ENCODE measurements around the gene ATP9B.

Gene ATP9B

DNA sequence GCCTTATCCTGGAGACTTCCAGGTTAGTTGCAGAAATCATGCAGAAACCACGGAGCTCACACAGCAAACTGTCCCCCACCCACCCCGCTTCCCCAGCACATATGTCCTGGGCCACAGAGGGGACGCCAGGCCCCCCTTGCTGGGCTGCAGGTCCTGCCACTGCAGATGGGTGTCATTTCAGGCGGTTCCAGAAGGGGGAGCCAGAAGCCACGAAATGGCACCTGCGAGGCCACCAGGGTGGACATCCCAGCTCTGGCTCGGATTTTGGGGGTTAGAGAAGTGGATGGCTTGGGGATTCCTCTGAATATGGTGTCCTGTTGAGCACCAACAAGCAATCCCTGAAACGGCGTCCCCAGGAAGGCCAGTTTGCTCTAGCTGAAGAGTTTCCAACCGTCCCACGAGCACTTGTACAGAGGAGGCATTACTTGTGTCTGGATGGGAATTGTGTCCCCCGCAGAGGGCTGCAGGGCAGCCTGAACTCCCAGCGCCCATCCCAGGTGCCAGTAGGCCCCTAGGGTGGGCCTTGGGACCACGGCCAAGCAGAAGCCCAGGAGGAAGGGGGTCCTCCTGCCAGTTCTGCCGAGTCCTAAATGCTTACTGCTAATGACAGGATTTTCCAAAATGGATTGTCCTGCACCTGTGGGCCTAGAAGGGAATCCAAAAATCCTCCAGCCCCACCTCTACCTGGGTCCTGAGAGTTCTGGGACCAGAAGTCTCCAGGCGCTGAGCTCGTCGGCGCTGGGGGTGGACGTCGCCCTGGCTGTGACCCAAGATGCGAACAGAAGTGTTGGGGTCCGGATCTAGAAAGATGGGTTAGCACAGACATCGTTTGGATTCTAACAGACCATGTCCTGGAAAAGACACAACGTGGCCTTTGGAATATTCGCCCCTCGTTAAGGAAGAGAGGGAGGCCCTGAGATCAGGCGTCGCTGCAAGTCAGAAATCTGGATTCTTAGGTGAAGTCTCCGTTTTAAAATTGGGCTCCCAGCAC is 311.9 kb downstream of the ATP9B start:
- no peak for DNase-seq (ENCODE audit: low spot score)

- no peak for DNase-seq (ENCODE audit: low spot score)
Measured at GRCh38 chr18:79381811-79382311, 312.7 kb downstream of the ATP9B start.

DNA sequence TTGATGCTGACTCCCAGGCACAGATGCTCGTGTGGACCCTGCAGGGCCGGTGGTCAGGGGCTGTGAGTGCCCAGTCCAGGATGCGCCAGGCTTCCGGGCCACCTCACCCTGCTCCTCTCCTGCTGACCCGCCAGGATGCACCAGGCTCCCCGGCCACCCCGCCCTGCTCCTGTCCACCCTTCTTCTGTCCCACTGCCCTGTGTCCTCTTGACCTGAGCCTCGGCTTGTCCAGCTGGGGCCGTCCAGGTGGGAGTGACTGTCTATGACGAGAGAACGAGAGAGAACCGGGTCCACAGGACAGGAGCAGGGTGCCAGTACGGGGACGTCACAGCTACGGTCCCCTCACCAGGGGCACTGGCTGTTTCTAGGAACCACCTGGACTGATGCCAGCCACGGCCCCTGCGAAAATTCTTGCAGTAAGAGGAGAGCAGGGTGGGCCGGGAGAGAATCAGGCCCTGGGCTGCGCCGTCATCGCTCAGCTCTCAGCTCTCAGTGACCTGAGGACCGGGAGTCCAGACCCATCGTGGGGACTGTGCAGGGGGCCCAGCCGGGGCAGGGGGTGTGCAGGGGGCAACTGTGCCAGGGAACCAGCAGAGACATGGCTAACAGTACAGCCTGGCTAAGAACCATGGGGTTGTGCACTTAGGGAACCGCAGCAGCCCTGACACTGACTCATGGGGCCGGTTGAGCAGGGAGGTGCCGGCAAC is 313.6 kb downstream of the ATP9B start:
- DNase-seq (ENCODE audit: low spot score), result no peak

DNA sequence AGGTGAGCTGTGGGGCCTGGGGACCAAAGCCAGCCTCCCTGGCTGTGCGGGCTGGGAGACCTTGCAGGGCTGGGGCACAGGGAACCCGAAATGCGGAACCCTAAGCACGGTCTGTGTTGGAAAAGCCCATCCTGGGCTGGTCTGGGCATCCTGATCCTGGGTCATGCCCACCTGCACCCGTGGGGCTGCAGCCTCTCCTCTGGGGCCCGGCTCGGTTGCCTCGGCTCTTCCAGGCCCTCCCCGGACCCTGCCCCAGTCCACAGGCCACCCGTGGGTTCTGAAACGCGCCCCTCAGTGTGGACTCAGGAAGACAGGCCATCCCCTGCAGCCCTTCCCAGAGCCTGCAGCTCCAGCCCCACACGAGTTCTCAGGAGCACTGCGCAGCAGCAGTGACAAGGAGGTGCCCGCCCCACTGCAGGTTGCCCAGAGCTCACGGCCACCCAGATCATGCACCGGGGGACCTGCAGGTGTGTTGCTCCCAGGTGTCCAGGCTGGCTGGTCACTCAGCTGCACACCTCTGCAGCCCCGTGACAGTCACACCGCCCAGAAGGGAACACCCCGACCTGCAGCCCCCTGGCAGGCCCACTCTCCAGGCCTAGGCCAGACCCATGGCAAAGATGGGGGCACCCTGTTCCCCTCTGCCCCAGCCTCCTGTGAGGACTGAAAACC is 314.3 kb downstream of the ATP9B start:
- DNase-seq (ENCODE audit: low spot score), result no peak

DNA sequence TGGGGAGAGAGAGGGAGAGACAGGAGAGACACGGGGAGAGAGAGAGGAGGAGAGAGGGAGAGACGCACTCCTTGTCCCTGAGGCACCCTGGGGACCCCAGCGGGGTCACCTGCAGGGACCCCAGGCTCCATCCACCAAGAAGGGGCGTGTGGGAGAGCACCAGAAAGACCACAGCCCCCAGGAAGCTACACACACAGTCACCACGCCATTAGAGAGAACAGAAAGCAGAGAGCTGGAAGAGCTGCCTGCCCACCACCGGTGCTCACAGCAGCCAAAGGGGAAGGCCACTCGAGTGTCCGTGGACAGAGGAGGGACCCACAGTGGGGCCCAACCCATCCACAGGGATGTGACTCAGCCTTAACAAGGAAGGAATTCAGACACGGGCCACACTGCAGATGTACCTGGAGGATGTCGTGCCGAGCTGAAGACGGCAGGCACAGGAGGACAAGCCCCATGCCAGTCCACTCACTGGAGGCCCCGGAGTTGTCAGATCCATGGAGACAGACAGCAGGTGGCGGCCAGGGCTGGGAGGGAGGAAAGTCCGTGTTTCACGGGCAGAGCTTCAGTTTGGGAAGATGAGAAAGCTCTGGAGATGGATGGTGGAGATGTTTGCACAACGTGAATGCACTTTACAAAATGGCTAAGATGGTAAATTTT is 315.1 kb downstream of the ATP9B start:
- DNase-seq (ENCODE audit: low spot score), result no peak

DNA sequence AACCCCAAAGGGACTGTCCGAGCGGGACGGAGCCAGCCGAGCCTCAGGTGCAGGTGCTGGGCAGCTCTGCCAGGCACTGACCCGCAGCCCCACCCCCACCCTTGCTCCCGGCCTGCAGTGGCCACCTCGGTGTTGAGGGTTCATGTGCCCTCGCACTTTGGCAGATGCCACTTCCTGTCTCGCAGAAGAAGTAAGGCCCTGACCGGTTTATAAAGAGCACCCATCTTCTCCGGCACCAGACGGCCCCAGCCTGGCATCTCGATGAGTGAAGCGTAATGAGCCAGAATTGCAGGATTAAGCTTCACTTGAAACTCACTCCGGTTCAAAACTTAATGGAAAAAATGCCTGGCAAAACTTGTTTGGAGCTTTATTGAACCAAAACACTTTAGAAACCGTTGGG is 315.6 kb downstream of the ATP9B start:
- DNase-seq (ENCODE audit: low spot score), result no peak

- no peak for DNase-seq (ENCODE audit: low spot score)
Measured at GRCh38 chr18:79385326-79385707, 316.1 kb downstream of the ATP9B start.

DNA sequence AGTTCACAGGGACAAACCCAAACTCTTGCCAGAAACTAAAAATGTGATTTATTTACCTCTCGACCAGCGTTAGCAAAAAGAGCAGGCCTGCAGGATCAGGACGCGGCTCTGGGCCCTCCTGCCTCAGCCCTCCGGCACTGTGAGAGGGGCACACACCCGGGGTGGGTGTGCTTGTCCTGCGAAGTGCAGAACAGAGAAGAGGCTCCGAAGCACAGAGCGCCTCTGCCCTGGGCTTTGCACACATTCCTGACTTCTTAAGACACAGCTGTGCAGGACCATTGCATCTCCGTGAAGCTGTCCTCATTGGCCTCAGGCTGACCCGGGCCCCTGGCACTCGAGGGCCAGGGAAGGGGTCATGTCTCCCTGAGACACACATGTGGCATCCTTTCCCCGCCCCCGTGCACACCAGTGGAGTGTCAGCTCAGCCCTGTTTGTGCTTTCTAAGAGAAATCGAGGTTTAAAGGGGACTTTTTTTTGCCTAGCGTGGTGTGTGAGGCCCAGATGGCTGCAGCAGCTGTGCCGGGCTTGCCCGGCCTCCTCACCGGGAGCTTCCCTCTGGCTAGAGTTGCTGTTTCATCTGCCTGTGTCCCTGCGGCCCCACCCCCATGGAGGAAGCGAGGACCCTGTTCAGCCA is 316.6 kb downstream of the ATP9B start:
- no peak for DNase-seq (ENCODE audit: low spot score)

- no peak for DNase-seq (ENCODE audit: low spot score)
Measured at GRCh38 chr18:79386547-79386946, 317.4 kb downstream of the ATP9B start.

DNA sequence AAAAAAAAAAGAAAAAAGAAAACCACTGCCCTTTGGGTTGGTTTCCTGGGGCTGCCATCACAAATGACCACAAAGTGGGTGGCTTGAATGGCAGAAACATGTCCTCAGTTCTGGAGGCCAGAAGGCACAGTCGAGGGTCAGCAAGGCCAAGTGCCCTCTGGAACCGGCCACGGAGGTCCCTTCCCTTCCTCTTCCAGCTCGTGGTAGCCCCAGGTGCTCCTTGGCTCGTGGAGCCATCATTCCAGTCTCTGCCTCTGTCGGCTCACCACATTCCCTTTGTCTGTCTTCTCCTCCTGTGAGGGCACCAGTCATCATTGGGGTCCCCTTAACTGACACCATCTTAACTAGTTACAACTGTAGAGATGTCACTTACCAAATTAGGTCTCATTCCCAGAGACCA is 318.0 kb downstream of the ATP9B start:
- DNase-seq (ENCODE audit: low spot score), result no peak

- DNase-seq (ENCODE audit: low spot score), result no peak
Measured at GRCh38 chr18:79387615-79388014, 318.4 kb downstream of the ATP9B start.

DNA sequence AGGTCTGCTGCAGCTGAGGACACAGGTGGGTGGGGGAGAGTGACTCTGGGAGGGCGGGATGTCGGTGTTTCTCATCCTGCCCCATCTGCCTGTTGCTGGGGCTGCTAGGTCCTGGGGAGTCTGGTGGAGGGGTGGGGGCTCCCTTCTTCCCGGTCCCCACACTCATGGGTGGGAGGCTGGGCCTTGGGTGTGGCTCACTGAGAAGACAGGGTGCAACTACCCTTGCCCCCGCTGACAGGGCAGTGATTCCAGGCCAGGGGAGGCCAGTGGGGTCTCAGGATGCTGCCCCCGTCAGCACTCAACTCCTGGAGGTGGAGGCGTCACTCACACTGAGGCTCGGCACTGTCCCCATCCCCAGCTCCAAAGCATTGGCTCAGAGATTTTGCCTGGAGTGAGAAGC is 318.8 kb downstream of the ATP9B start:
- no peak for DNase-seq (ENCODE audit: low spot score)

DNA sequence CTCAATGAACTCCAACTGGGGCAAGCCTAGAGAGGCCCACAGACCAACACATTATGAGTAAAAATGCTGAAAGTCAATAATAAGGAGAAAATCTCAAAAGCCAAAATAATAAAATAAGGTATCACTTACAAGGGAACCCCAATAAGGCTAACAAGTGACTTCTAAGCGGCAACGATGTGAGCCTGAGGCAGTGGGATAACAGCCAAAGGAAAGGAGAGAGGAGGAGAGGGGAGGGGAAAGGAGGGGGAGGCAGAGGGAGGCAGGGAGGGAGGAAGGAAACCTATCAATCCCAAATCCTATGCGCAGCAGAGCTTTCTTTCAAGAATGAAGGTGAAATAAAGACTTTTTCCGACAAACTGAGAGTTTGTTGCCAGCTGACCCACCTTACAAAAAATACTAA is 320.5 kb downstream of the ATP9B start:
- DNase-seq (ENCODE audit: low spot score), result no peak

DNA sequence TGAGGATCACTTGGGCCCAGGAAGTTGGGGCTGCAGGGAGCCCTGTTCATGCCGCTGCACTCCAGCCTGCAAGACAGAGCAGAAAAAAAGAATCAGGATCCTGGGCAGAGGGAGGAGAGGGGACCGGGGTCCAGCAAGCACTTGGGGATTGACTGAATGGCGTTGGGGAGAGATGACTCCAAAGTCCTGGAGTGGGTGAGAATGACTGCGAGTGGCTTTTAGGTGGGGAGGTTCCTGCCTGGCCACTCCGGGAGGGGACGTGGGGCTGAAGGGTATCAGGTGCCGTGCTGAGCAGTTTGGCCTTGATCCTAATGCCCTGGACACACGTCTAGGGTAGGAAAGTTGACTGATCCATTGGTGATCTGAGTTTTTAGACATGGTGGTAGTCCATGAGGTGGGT is 323.0 kb downstream of the ATP9B start:
- no peak for DNase-seq (ENCODE audit: low spot score)

DNA sequence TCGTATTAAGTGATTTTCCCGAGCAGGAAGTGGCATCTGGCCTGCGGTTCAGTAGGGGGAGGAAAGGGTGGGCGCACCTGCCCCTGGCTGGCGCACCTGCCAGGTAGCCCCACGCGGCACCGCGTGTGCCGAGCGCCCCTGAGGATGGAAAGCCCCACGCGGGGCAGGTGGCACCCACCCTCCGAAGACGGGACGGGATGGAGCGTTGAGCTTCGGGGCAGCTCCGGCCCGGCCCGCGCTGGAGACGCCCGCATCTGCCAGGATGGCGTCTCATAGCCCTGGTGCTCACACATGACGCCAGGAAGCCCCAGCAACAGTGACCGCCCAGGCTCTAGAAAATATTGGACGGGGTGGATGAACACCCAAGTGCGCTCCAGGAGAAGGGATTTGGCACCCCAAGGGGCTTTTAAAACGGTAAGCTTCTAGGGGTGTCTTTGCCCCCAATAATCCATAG is 324.0 kb downstream of the ATP9B start:
- no peak for DNase-seq (ENCODE audit: low spot score)

DNA sequence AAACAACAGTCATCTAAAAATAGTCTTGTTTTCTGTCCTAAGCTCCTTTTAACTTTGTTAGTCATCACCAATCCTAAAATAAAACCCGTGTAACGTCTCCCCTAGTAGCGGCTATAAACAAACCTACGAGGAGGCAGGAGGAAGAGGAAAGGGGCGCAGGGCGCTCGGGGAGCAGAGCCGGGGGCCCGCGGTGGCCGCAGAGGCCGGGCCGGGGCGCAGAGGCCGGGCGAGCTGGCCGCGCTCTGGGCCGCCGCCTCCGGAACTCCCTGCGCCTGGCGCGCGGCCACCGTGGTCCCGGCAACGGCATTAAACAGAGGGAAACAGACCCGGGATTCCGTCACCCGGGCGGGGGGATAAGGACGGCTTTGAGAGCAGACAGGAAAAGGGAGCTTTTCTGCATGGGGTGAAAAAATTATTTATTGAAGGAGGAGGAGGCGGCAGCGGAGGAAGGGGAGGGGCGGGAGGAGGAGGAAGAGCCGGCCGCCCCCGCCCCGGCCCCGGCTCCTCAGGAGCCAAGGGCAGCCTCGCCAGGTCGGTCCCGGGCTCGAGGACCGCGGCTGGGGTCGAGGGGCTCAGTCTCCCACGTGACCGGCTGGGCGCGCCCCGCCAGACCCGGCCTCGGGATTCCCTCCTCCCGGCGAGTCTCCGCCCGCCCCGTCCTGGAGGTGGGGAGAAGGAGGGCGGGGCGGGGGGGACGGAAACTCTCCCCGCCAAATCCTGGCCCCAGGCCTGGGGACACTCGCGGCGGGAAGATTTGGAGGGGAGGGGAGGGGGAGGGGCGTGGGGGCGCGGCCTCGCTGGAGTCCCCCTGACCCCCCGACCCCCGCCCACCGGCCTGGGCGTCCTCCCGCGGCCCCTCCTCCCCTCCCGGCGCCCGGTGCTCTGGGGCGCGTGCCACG is 324.7 kb downstream of the ATP9B start:
- peak; percentile 80 for DNase-seq (ENCODE audit: low spot score)

DNA sequence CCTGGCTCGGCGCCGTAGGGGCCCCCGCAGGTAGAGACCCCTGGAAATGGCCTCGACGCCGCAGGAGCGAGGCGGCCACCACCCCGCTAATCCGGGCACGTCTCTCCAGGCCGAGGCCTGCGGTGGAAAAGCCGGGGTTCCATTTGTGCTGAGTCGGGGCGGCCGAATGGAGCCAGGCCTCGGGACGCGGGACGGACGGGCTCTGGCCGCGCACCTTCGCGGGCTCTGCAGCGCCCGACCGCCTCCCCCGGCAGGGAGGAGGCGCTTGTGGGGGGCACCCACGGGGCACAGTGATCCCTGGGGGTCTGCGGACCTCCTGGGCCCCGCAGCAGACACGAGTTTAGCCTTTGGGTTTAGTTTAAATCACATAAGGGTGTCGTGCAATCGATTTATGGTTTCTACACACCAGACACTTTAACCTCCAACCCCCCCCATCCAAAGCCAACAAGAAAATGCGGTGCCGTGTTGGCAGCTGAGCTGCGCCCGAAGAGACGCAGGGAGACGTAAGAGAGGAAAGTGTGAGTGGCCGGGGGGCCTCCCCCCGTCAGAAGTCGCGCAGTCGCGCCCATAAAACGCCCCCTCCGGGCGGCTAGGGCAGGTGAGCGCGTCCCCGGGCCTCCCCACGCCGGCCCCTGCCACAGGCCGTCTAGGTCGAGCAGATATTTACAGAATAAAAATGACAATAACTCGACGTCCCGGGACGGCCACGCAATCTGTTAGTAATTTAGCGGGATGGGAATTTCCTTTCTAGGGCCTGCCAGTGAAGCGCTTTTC is 325.5 kb downstream of the ATP9B start:
- DNase-seq (ENCODE audit: low spot score), result no peak

GRCh38 chr18:79395308-79395640 is 326.1 kb downstream of the ATP9B start:
- no peak for DNase-seq (ENCODE audit: low spot score)

- DNase-seq (ENCODE audit: low spot score), result no peak
Measured at GRCh38 chr18:79395761-79396404, 326.7 kb downstream of the ATP9B start, which contains the start of gene NFATC1. Gene NFATC1 (plus strand): TSS chr18:79395930. CDS start chr18:79396225, 295 bp downstream.

All from kidney capillary endothelial cell (primary cell).